ENCODE measurements around the gene DAG1. TPM values are rescaled to one million over a fixed set of nuclear protein-coding genes. Genes with fewer than 3 reads are reported as not detected.
A peak's percentile ranks its signal among the peaks of the same experiment; 100 is the strongest.

The DAG1 gene
- total RNA-seq = 59.9 and 63.7 TPM in 2 replicates
- 44.6 and 50.3 TPM in 2 replicates for polyA plus RNA-seq

GRCh38 chr3:49469936-49470713, at the start of gene DAG1:
Gene DAG1 (plus strand): TSS chr3:49470267. CDS start chr3:49510535, 40,268 bp downstream.
- Histone ChIP-seq H3K36me3 (replicated peaks; ENCODE audit: insufficient read depth, low read depth) (no peaks in the 10 kb centered on the region), H3K4me2 (peak within 1 kb of the TSS; percentile 86), H3K9me2 (replicated peaks; ENCODE audit: insufficient read depth) (no peaks in the 10 kb centered on the region), H3K27ac (peak within 1 kb of the TSS; percentile 98), H4K20me1 (ENCODE audit: insufficient read depth, poor library complexity, severe bottlenecking) (peaks cover 7% of the 10 kb centered on the region), H2AFZ (peak within 1 kb of the TSS; percentile 66), H3K79me2 (peaks cover 42% of the 10 kb centered on the region), H3K4me1 (ENCODE audit: insufficient read depth) (peaks cover 31% of the 10 kb centered on the region), H3K27me3 (no peaks in the 10 kb centered on the region), H3K9me3 (ENCODE audit: low read depth) (no peaks in the 10 kb centered on the region), H3K4me3 (peak within 1 kb of the TSS; percentile 75)
- WGBS (ENCODE audit: low lambda C conversion rate, missing lambda C conversion rate) = under 1% methylated on average over 71 of the region's 108 CpGs
- no peak for TF ChIP-seq CTCF (IDR thresholded peaks at IDR 0.05; ENCODE audit: poor library complexity)
- TF ChIP-seq EZH2phosphoT487 (IDR thresholded peaks at IDR 0.05; ENCODE audit: low read depth, severe bottlenecking, unreplicated experiment) = no peak
- no peak for TF ChIP-seq EZH2 (IDR thresholded peaks at IDR 0.05; ENCODE audit: borderline replicate concordance)
- peak; percentile 99 for DNase-seq (ENCODE audit: low spot score)

- no peaks in the 10 kb centered on the region for H3K9me2 ChIP-seq (replicated peaks; ENCODE audit: insufficient read depth)
- peaks cover 7% of the 10 kb centered on the region for H3K79me2 ChIP-seq
- DNase-seq (ENCODE audit: low spot score) = no peak
- no peaks in the 10 kb centered on the region for H3K36me3 ChIP-seq (replicated peaks; ENCODE audit: insufficient read depth, low read depth)
- no peaks in the 10 kb centered on the region for H4K20me1 ChIP-seq (ENCODE audit: insufficient read depth, poor library complexity, severe bottlenecking)
- H3K27me3 ChIP-seq = no peaks in the 10 kb centered on the region
- WGBS (ENCODE audit: low lambda C conversion rate, missing lambda C conversion rate) = 32% methylated on average over 12 of the region's 14 CpGs
- no peak for TF ChIP-seq CTCF (IDR thresholded peaks at IDR 0.05; ENCODE audit: poor library complexity)
- no peak for TF ChIP-seq EZH2 (IDR thresholded peaks at IDR 0.05; ENCODE audit: borderline replicate concordance)
- TF ChIP-seq EZH2phosphoT487 (IDR thresholded peaks at IDR 0.05; ENCODE audit: low read depth, severe bottlenecking, unreplicated experiment) = no peak
- H3K4me2 ChIP-seq = peak overlapping the region; percentile 83
- peaks cover 17% of the 10 kb centered on the region for H3K4me1 ChIP-seq (ENCODE audit: insufficient read depth)
- no peaks in the 10 kb centered on the region for H3K9me3 ChIP-seq (ENCODE audit: low read depth)
- peak overlapping the region; percentile 34 for H3K4me3 ChIP-seq
- peak overlapping the region; percentile 72 for H3K27ac ChIP-seq
- H2AFZ ChIP-seq = peak overlapping the region; percentile 16
These were observed 48.1 kb upstream of the DAG1 start for GRCh38 chr3:49421890-49422378.

GRCh38 chr3:49422379-49423248, 47.5 kb upstream of the DAG1 start, which contains the start of gene AMT:
Gene AMT (minus strand): TSS chr3:49422473. CDS start chr3:49422450, 23 bp downstream.
- peak within 1 kb of the TSS; percentile 72 for H3K27ac ChIP-seq
- 23% methylated on average over 25 of the region's 25 CpGs for WGBS (ENCODE audit: low lambda C conversion rate, missing lambda C conversion rate)
- H3K36me3 ChIP-seq (replicated peaks; ENCODE audit: insufficient read depth, low read depth) = no peaks in the 10 kb centered on the region
- peak within 1 kb of the TSS; percentile 34 for H3K4me3 ChIP-seq
- TF ChIP-seq EZH2 (IDR thresholded peaks at IDR 0.05; ENCODE audit: borderline replicate concordance) (no peak), EZH2phosphoT487 (IDR thresholded peaks at IDR 0.05; ENCODE audit: low read depth, severe bottlenecking, unreplicated experiment) (no peak), CTCF (IDR thresholded peaks at IDR 0.05; ENCODE audit: poor library complexity) (no peak)
- peaks cover 8% of the 10 kb centered on the region for H3K79me2 ChIP-seq
- H3K4me1 ChIP-seq (ENCODE audit: insufficient read depth) = peaks cover 17% of the 10 kb centered on the region
- no peaks in the 10 kb centered on the region for H4K20me1 ChIP-seq (ENCODE audit: insufficient read depth, poor library complexity, severe bottlenecking)
- no peaks in the 10 kb centered on the region for H3K27me3 ChIP-seq
- no peaks in the 10 kb centered on the region for H3K9me3 ChIP-seq (ENCODE audit: low read depth)
- peak within 1 kb of the TSS; percentile 83 for H3K4me2 ChIP-seq
- peak within 1 kb of the TSS; percentile 16 for H2AFZ ChIP-seq
- peak; percentile 74 for DNase-seq (ENCODE audit: low spot score)
- no peaks in the 10 kb centered on the region for H3K9me2 ChIP-seq (replicated peaks; ENCODE audit: insufficient read depth)

All from hepatocyte (in vitro differentiated cells).